Measurements from ENCODE around the gene SLC7A6. TPM values are rescaled to one million over a fixed set of nuclear protein-coding genes. Genes with fewer than 3 reads are reported as not detected.
A peak's percentile ranks its signal among the peaks of the same experiment; 100 is the strongest.

Gene SLC7A6
- total RNA-seq, 1 donor from 2014 or later, result 47.3 TPM

- DNase-seq (ENCODE audit: extremely low spot score, unreplicated experiment), result no peak
- no peak overlapping the region for H3K27ac Mint-ChIP-seq
- no peaks in the 10 kb centered on the region for H3K9me3 Mint-ChIP-seq
- no peak for TF ChIP-seq CTCF (conservative IDR thresholded peaks at IDR 0.05)
- peaks cover 4% of the 10 kb centered on the region for H3K36me3 Mint-ChIP-seq
- H3K4me3 Mint-ChIP-seq, result no peak overlapping the region
- H3K4me1 Mint-ChIP-seq (ENCODE audit: unreplicated experiment), result peaks cover 21% of the 10 kb centered on the region
- no peaks in the 10 kb centered on the region for H3K27me3 Mint-ChIP-seq
Measured at GRCh38 chr16:68270353-68270752, 6.0 kb downstream of the SLC7A6 start.

GRCh38 chr16:68272507-68273209 is 8.3 kb downstream of the SLC7A6 start:
- Mint-ChIP-seq H3K36me3 (peaks cover 4% of the 10 kb centered on the region), H3K4me3 (no peak overlapping the region), H3K27ac (peak overlapping the region; percentile 26), H3K9me3 (no peaks in the 10 kb centered on the region), H3K4me1 (ENCODE audit: unreplicated experiment) (peaks cover 21% of the 10 kb centered on the region), H3K27me3 (no peaks in the 10 kb centered on the region)
- TF ChIP-seq CTCF (conservative IDR thresholded peaks at IDR 0.05), result no peak
- DNase-seq (ENCODE audit: extremely low spot score, unreplicated experiment), result no peak

GRCh38 chr16:68273459-68273858 is 9.1 kb downstream of the SLC7A6 start:
- no peak for DNase-seq (ENCODE audit: extremely low spot score, unreplicated experiment)
- peaks cover 14% of the 10 kb centered on the region for H3K4me1 Mint-ChIP-seq (ENCODE audit: unreplicated experiment)
- peaks cover 4% of the 10 kb centered on the region for H3K36me3 Mint-ChIP-seq
- TF ChIP-seq CTCF (conservative IDR thresholded peaks at IDR 0.05), result no peak
- H3K27ac Mint-ChIP-seq, result peak overlapping the region; percentile 6
- no peaks in the 10 kb centered on the region for H3K27me3 Mint-ChIP-seq
- H3K9me3 Mint-ChIP-seq, result no peaks in the 10 kb centered on the region
- no peak overlapping the region for H3K4me3 Mint-ChIP-seq

- Mint-ChIP-seq H3K4me1 (ENCODE audit: unreplicated experiment) (peaks cover 14% of the 10 kb centered on the region), H3K4me3 (no peak overlapping the region), H3K27ac (no peak overlapping the region), H3K9me3 (no peaks in the 10 kb centered on the region), H3K36me3 (peaks cover 4% of the 10 kb centered on the region), H3K27me3 (no peaks in the 10 kb centered on the region)
- no peak for DNase-seq (ENCODE audit: extremely low spot score, unreplicated experiment)
- TF ChIP-seq CTCF (conservative IDR thresholded peaks at IDR 0.05), result no peak
Measured at GRCh38 chr16:68273896-68274295, 9.6 kb downstream of the SLC7A6 start.

GRCh38 chr16:68274441-68274840 is 10.1 kb downstream of the SLC7A6 start:
- TF ChIP-seq CTCF (conservative IDR thresholded peaks at IDR 0.05), result no peak
- Mint-ChIP-seq H3K27me3 (no peaks in the 10 kb centered on the region), H3K9me3 (no peaks in the 10 kb centered on the region)

More at GRCh38 chr16:68274441-68274840, 10.1 kb downstream of the SLC7A6 start:
- H3K36me3 Mint-ChIP-seq, result peaks cover 4% of the 10 kb centered on the region
- H3K4me1 Mint-ChIP-seq (ENCODE audit: unreplicated experiment), result peaks cover 8% of the 10 kb centered on the region
- no peak overlapping the region for H3K4me3 Mint-ChIP-seq
- H3K27ac Mint-ChIP-seq, result no peak overlapping the region
- DNase-seq (ENCODE audit: extremely low spot score, unreplicated experiment), result no peak

All from type B pancreatic cell (in vitro differentiated cells).